HG02571 (cell line): ENCODE results near the gene KLRF1.
A peak's percentile ranks its signal among the peaks of the same experiment; 100 is the strongest.

Experiments used
- ATAC-seq: cut with Tn5 transposase; IDR thresholded peaks from one replicate; pipeline ENCODE4 v1.9.1; 2021; ENCODE audit warnings: mild to moderate bottlenecking, moderate library complexity; ENCODE audit not compliant: unreplicated experiment

The KLRF1 gene

DNA sequence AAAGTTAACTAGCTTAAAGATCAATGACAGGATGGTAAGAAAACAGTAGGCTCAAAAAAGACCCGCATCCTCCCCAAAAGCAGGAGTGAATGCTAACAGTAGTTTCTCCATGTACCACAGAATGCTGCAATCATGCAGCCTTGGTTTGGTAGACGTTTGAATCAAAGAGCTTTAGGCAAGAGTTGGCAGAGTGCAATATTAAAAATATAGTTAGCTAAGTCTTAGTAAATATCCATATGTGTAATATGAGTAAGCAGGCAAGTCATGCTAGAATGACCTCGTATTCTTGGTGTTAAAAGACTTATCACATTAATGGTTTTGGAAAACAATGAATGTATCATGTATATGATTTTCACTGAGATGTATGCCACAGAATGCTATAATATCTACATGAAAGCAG is 18.8 kb upstream of the KLRF1 start:
- no peak for ATAC-seq

DNA sequence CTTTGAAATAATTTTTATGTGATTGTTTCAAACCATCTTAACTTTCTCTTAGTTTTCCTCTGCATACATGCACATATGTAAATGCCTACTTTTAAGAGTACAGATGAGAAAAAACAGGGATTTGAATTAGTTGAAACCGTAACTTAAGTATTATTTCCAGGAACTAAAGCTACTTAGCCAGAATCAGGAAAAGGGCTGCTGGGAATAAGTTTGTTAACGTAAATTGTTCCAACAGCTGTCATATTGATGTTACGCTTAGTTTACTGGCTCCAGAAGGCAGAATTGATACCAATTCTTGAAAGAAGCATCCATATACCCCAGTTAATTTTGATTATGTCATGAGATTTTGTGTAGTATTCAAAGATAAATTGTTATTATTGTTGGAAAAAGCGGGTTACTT is 17.9 kb upstream of the KLRF1 start:
- ATAC-seq: no peak

DNA sequence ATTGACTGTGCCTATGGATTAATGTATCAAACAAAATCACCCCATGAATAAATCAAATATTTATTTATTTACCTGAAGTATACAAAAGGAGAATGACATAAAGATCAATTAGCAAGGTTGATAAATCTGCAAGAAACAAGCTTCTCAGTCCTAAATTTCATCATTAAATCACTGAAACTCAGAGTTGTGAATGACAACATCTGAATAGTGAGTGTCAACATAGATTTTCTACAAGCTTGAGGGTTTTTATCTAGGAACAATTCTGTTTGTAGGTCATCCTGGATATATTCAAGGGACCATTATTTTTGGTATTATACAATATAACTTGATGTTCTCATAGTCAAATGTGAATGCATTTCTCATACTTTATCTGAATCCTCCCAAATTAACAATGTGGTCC is 17.4 kb upstream of the KLRF1 start:
- ATAC-seq: no peak

DNA sequence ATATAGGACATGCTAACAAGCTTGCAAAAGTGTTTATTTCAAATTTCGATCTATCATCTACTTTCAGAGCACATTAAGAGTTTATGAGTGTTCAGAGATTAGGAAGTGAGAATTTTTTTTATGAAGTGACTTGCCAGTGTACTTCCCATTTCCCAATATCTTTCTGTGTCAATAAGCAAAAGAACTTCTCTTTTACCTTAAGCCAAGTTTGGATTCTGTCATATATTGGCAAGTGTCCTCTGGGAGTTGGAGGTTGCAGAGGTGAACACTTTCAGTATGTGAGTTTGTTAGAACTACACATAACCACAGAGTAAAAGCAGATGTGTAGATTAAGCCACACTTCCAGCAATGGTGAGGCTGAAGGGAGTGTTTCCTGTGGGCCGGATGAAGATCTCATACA is 16.6 kb upstream of the KLRF1 start:
- no peak for ATAC-seq

DNA sequence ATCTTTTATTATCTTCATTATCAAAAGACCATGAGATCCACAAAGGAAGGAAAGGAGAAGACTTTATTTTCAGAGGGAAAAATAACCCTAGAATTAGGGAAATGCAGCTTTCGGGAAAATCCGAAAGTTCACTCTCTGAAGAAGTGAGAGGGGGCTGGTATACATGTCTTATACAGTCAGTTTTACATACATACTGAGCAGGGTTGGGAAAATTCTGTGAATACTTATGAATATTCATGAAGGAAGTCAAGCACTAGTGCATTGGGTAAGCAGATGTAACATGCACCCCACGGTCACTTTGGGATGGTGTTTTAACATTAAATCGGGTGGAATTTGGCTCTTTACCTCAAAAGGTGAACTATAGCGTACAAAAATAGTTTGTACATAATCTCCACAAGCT is 15.7 kb upstream of the KLRF1 start:
- no peak for ATAC-seq

DNA sequence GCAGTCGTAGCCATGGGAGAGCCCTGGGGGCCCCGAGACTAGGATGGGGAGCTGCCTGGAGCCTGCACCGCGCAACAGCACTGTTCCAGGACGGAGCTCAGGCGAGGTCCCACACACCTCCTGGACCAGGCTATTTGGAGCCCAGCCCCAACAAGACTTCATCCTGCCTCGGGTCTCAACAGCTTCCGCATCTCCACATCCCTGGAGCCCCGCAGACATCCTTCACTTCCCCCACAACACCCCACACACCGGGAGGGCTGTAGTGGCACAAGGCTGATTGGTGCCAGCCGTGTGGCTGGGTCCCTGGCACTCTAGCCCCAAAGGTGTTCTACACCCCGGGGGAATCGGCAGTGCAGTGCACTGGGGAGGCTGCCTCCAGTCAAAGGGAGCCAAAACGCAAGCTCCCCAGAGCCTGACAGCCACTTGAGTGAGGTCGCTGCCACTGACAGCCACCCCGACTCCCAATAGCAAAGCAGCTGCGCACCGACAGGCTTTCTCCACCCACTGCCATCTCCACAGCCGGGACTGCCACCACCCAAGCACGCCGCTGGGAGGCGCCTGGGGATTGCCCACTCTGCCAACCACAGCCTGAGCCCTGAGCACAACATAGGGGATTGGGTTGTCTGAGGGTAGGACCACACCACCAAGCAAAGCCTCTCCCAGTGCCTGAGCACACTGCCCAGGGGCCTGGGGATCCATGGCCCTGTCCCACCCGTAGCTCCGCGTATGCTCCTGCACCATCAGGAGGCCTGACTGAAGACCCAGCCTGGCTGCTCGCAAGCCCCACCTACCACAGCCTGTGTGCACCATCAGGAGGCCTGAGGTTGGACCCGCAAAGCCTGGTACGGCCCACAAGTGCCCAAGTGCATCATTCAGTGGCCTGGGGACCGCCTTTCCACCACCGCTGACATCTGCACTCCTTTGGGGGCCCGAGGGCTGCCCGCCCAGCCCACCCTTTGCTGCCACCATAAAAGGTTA is 13.2 kb upstream of the KLRF1 start:
- ATAC-seq: peak; percentile 92

DNA sequence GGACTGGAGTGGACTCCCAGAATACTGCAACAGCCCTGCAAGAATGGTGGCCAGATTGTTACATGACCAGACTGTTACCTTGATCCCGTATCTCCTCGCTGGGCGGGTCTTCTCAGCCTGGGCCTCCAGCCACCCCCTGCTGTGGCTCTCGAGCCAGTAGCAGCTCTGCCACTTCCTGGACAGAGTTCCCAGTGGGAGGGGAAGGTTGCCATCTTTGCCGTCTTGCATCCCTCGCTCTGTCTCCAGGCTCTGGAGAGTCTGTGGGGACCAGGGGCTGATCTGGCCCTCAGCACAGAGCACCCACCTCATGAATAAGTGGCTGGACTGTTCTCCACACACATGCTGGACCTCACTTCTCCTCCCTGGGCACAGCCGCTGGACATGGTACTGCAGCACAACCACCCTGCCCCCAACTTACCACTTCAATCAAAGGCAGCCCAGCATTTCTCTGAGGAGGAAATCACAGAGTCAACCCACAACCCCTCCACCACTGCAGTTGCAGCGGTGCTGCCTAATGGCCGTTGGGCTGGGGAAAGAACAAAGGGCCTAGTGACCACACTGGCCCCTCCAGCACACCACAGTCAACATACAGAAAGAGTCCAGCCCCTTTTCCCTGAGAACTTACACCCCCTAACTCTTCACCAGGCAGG is 6.9 kb upstream of the KLRF1 start:
- no peak for ATAC-seq

DNA sequence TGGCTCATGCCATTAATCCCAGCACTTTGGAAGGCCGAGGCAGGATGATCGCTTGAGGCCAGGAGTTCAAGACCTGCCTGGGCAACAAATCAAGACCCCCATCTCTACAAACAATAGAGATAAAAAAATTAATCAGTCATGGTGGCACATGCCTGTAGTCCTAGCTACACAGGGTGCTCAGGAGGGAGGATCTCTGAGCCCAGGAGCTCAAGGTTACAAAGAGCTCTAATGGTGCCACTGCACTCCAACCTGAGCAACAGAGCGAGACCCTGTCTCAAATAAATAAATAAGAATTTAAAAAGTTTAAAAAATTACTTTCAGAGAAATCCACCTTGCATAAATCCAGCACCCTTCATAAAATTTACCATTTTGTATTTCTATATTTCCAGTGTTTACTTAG is 2.2 kb downstream of the KLRF1 start:
- ATAC-seq: no peak

DNA sequence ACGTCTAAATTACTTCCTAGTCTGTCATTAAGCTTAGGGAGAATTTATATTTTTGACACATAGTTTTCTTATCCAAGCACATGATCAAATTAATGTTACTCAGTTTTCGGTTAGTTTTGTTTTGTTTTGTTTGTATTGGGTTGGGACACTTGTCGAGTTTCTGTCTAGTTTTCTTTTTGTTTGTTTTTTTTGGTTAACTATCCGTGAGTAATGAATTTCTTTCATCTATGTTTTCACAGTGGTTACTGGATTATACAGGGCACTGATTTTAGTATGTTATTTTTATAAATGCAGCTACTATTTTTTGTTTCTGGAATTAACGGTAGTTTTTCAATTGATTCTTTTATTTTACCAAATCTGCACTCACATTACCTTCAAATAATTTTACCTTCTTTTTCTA is 2.7 kb downstream of the KLRF1 start:
- ATAC-seq: no peak

DNA sequence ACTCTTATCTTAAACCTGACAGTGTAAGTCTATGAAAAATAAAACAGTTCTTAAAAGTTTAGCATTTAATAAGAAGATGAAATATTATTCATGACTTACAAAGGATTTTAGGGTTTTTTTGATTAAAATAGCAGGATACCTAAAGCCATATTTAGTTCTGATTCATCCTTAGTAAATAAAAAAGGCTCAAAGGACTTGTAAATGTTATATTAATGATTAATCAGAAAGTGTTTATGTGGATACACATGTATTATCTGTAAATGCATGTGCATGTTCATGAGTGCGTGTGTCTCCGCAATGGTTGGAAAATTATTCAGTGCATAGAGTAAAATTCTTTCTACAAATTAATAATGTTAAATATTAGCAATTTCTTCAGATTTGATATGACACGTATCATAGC is 4.4 kb downstream of the KLRF1 start:
- no peak for ATAC-seq

DNA sequence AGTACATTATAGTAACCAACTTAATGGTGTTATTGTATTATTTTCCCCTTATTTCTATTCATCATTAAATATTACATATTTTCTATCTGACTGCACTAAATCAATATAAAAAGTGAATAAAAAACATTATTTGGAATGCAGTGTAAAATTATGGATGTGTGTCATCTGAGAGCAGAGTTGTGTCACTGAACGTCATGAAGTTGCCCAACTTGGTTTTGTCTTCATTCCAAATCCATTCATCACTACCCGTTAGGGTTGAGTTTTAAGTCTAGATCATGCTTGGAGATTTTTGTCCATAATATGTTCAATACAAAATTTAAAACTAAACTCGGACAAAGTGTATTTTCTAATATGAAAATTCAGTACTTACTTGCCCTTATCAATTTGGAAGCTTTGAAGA is 16.1 kb downstream of the KLRF1 start:
- ATAC-seq: no peak

DNA sequence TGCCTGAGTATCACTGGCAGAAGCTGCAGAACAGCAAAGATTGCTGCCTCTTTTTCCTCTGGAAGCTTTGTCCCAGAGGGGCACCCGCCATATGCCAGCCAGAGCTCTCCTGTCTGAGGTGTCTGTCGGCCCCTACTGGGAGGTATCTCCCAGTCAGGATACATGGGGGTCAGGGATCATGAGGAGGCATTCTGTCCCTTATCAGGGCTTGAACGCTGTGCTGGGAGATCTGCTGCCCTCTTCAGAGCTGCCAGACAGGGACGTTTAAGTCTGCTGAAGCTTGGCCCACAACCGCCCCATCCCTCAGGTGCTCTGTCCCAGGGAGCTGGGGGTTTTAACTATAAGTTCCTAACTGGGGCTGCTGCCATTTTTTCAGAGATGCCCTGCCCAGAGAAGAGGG is 21.6 kb downstream of the KLRF1 start:
- ATAC-seq: no peak

DNA sequence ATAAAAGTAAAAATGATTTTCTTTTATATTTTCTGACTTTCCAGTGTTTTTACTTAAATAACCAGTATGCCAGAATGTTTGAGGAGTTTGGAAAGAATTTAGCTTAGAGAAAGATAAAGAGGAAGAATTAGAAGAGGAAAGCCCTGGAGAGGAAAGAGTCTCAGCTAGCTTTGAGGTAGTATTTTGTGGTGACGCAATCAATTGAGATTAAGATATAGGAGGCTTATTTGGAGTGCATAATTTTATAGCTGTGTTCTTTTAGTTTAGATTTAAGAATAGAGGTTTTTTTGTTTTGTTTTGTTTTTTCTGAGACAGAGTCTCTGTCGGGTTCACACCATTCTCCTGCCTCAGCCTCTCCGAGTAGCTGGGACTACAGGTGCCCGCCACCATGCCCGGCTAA is 23.8 kb downstream of the KLRF1 start:
- ATAC-seq: no peak

DNA sequence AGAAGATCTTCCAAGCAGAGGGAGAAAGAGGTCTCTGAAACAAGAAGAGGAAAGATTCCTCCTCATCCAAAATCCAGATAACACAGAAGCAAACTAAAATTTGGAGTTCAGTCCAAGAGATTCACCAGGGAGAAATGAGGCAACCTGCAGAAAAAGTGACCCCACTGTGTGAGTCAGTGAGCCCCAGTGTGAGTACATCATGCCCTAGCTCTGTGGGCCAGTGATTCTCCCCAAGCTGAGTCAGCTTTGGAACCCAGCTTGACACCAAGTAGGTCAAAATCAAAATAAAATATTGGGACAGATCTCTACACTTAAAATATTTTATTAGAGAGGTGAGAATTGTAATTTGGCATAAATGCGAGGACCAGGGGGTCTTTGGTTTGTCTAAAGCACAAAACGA is 24.6 kb downstream of the KLRF1 start:
- ATAC-seq: no peak

DNA sequence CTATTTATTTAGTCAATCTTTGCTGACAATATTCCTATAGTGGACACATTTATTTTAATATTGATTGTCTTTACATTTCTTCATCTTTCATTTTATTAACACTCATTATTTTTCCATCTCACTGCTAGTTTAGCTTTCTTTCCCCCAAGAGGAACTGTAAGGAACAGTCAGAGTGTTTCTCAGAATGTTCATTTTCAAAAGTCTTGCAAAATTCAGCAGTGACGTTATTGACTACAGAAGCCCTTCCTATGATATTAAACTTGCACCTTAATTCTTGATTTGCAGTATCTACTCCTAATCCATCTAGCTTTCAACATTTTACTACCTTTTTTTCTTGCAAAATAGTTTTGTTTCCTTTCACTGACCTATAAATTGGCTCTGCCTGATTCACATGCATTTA is 28.9 kb downstream of the KLRF1 start:
- no peak for ATAC-seq

DNA sequence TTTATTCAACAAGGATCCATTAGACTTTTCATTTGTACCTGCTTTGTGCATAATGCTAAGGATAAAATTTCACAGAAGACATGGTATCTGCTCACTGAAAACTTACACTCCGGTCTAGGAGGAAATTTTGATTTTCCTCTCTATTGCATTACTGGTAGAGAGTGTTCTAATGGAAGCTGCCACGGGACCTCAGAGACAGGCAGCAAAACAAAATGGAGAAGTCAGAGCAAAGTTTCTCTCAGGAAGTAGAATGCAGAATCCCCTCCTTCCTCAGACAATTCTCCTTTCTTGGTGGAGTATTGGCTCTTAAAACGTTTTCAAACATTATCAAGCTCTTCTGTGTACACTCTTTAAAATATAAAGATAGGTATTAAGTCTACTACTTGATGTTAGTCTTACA is 29.6 kb downstream of the KLRF1 start:
- no peak for ATAC-seq

DNA sequence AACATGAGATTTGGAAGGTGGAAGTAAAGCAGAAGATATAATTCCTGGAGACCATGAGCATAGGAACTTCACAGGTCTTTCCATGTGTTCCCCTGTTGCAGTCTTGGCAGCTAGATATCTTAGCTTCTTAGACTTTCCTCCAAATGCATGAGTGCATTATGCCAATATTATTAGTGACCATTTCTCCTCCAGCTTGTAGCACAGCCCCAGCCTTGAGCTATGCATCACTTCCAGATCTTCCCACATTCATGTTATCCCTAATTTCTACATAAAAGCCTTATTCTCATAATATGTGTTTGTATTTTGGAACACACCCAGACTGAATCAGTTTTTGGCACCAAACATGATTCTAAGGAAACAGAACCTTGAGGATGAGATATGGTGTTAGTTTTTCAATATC is 30.9 kb downstream of the KLRF1 start:
- no peak for ATAC-seq

DNA sequence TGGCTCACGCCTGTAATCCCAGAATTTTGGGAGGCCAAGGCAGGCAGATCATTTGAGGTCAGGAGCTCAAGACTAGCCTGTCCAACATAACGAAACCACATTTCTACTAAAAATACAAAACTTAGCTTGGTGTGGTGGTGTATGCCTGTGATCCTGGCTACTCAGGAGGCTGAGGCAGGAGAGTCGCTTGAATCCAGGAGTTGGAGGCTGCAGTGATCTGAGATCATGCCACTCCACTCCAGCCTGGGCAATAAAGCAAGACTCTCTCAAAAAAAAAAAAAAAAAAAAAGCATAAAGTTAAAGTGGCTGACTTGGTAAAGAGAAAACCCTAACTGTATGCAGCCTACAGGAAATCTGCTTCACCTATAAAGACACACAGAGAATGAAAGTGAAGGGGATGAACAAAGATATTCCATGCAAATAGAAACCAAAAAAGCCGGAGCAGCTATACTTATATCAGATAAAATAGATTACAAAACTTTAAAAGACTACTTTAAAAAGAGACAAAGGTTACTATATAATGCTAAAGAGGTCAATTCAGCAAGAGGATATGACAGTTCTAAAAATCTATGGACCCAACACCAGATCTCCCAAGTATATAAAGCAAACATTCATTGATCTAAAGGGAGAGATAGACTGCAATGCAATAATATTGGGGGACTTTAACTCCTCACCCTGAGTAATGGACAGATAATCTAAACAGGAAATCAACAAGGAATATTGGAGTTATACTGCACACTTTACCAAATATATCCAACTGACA is 37.8 kb downstream of the KLRF1 start:
- no peak for ATAC-seq

DNA sequence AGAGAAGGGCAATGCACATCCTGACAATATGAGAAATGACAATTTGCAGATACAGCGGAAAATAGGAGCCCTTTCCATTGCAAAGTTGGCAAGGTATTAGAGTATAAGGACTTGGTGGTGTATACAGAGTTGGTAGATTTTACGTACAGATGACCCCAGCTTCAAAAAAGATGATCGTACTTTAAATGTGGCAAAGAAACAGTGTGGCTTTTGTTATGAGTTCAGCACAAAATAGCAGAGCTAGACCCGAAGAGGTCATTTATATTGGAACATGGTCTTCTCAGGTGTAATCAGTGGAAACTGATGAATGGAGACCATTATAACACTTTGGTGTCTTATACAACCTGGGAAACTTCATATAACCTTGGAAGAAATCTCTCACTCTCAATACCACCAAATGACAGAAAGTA is 39.6 kb downstream of the KLRF1 start:
- ATAC-seq: no peak

DNA sequence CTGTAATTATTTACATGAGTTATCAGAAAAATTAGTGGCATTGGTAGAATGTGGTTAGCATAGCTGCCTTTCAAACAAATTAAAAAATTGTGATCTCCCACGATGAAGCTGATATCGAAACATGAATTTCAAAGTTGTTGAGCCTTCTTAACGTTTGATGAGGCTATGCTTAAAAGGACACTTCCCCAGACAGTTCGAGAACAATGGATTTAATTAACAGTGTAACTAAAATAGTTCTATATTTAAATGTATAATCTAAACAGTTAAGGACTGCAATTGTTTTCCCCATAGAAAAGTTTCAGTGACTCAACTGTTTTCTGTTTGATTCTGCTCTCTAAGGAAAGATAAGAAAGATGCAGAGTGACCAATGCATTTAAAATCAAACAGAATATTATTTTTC is 40.2 kb downstream of the KLRF1 start:
- no peak for ATAC-seq

DNA sequence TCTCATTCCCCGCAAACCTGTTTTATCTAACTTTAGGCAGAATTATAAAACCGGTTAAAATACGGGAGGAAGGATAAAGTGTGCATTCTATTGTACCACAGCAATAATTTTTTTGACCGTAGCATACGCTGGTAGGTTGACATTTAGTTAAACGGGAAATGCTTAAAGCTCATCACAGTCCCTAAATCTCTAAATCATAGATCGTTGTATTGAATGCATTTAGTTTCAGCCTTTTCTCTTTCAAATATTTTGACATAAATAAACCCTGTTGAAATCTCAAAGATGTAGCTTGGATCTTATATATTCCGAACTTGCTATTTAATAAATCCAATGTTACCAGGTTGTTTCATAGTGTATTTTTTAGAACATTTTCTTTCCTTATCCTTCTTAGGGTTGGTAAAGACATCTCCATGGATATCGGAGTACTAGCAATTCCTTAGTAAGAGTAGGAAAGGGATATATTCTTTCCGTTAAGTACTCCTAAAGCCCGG is 41.1 kb downstream of the KLRF1 start:
- ATAC-seq: no peak

DNA sequence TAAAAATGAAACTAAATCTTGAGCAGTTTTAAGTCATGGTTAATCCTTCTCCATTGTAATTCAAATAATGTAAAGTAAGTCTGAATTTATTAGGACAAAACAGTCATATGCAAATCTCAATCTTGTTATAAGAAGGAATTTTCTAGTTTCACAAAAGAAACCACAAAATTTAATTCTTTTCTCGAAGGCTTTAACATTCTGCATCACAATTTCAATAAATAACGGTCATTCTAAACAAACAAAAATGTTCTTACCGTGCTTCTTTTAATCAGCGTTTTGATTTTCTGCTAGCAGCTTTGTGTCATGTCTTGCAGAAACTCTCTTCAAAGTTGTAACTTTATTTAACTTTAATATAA is 41.6 kb downstream of the KLRF1 start:
- ATAC-seq: no peak
